Astrocyte (in vitro differentiated cells and primary cell): ENCODE data around the gene EPHA6. TPM values are rescaled to one million over a fixed set of nuclear protein-coding genes. Genes with fewer than 3 reads are reported as not detected.

Source experiments
- DNase-seq: peaks from one replicate; pipeline ENCODE4 v3.0.0-alpha.2; 2010; ENCODE audit warnings: low read depth
- FAIRE-seq: peaks from 2 replicates; lab custom pipeline; 2011; peaks lifted over from hg19 to GRCh38; lab: Jason Lieb, UNC
- H2AFZ ChIP-seq: 2 replicates; pipeline ENCODE4 v1.6.0; 2012; ENCODE audit warnings: low read depth, low read length, inconsistent platforms
- H3K27ac ChIP-seq: 2 replicates; pipeline ENCODE4 v1.5.1; 2011; ENCODE audit warnings: low read depth, low read length, inconsistent platforms
- H3K27me3 ChIP-seq: 2 replicates; pipeline ENCODE4 v1.6.0; 2011; ENCODE audit warnings: low read length, inconsistent platforms; ENCODE audit not compliant: insufficient read depth
- H3K36me3 ChIP-seq: 2 replicates; pipeline ENCODE4 v1.5.1; 2011; ENCODE audit warnings: low read length, inconsistent platforms; ENCODE audit not compliant: insufficient read depth
- H3K4me1 ChIP-seq: 2 replicates; pipeline ENCODE4 v1.5.1; 2011; ENCODE audit warnings: low read length, inconsistent platforms; ENCODE audit not compliant: insufficient read depth
- H3K4me2 ChIP-seq: 2 replicates; pipeline ENCODE4 v1.6.0; 2012; ENCODE audit warnings: low read length, inconsistent platforms
- H3K4me3 ChIP-seq: 2 replicates; pipeline ENCODE4 v1.5.1; 2011; ENCODE audit warnings: low read depth, mild to moderate bottlenecking, low read length, inconsistent platforms; ENCODE audit not compliant: insufficient read depth
- H3K79me2 ChIP-seq: 2 replicates; pipeline ENCODE4 v1.6.0; 2012; ENCODE audit warnings: mild to moderate bottlenecking, low read length, inconsistent platforms; ENCODE audit not compliant: insufficient read depth
- H3K9ac ChIP-seq: 2 replicates; pipeline ENCODE4 v1.6.0; 2012; ENCODE audit warnings: mild to moderate bottlenecking, low read length, inconsistent platforms
- H3K9me3 ChIP-seq: 2 replicates; pipeline ENCODE4 v1.5.1; 2012; ENCODE audit warnings: low read depth, mild to moderate bottlenecking, low read length, inconsistent platforms; ENCODE audit not compliant: insufficient read depth
- H4K20me1 ChIP-seq: 2 replicates; pipeline ENCODE4 v1.6.0; 2012; ENCODE audit warnings: low read length, inconsistent platforms; ENCODE audit not compliant: insufficient read depth
- H3K27ac Mint-ChIP-seq: one replicate; pipeline ENCODE4 v1.8.0; 2021; ENCODE audit warnings: mild to moderate bottlenecking, mixed read lengths; ENCODE audit not compliant: unreplicated experiment
- H3K27me3 Mint-ChIP-seq: one replicate; pipeline ENCODE4 v1.8.0; 2021; ENCODE audit warnings: low read depth, mixed read lengths; ENCODE audit not compliant: unreplicated experiment
- H3K36me3 Mint-ChIP-seq: one replicate; pipeline ENCODE4 v1.8.0; 2021; ENCODE audit warnings: low read depth, mixed read lengths; ENCODE audit not compliant: unreplicated experiment
- H3K4me1 Mint-ChIP-seq: one replicate; pipeline ENCODE4 v1.8.0; 2021; ENCODE audit warnings: low read depth, mixed read lengths; ENCODE audit not compliant: unreplicated experiment
- H3K4me3 Mint-ChIP-seq: one replicate; pipeline ENCODE4 v1.8.0; 2021; ENCODE audit warnings: mild to moderate bottlenecking, moderate library complexity, mixed read lengths; ENCODE audit not compliant: unreplicated experiment
- H3K9me3 Mint-ChIP-seq: one replicate; pipeline ENCODE4 v1.8.0; 2021; ENCODE audit warnings: mild to moderate bottlenecking, mixed read lengths; ENCODE audit not compliant: unreplicated experiment
- EZH2 ChIP-seq: IDR thresholded peaks from 2 replicates; pipeline ENCODE4 v1.6.1; 2012; ENCODE audit warnings: mild to moderate bottlenecking, low read length, inconsistent platforms; ENCODE audit not compliant: insufficient read depth
- total RNA-seq: library from RNA; stranded (reverse); gene quantifications from 2 replicates; pipeline ENCODE4 v1.2.1, GENCODE V29; 2021
- TF ChIP-seq, protein P1 (sequence below): IDR thresholded peaks from 2 replicates; pipeline ENCODE4 v1.5.1; 2011; ENCODE audit warnings: low read depth, mild to moderate bottlenecking, inconsistent platforms, low read length, moderate library complexity; ENCODE audit not compliant: insufficient read depth

The EPHA6 gene
- total RNA-seq, 1 donor from 2014 or later: 1.7 TPM

GRCh38 chr3:97692389-97692788 is 878.0 kb downstream of the EPHA6 start:
- Histone ChIP-seq H3K36me3 (no peaks in the 10 kb centered on the region), H3K4me2 (no peak overlapping the region), H3K4me3 (no peak overlapping the region), H3K4me1 (no peaks in the 10 kb centered on the region), H3K9me3 (no peaks in the 10 kb centered on the region), H3K9ac (no peak overlapping the region), H3K79me2 (no peaks in the 10 kb centered on the region), H3K27ac (no peak overlapping the region), H3K27me3 (no peaks in the 10 kb centered on the region), H4K20me1 (no peaks in the 10 kb centered on the region), H2AFZ (no peak overlapping the region)
- FAIRE-seq (no peak), DNase-seq (no peak)
- Mint-ChIP-seq H3K4me1 (no peaks in the 10 kb centered on the region), H3K27ac (no peak overlapping the region), H3K27me3 (no peaks in the 10 kb centered on the region), H3K36me3 (no peaks in the 10 kb centered on the region), H3K4me3 (no peak overlapping the region), H3K9me3 (no peaks in the 10 kb centered on the region)
- TF ChIP-seq, protein P1, sequence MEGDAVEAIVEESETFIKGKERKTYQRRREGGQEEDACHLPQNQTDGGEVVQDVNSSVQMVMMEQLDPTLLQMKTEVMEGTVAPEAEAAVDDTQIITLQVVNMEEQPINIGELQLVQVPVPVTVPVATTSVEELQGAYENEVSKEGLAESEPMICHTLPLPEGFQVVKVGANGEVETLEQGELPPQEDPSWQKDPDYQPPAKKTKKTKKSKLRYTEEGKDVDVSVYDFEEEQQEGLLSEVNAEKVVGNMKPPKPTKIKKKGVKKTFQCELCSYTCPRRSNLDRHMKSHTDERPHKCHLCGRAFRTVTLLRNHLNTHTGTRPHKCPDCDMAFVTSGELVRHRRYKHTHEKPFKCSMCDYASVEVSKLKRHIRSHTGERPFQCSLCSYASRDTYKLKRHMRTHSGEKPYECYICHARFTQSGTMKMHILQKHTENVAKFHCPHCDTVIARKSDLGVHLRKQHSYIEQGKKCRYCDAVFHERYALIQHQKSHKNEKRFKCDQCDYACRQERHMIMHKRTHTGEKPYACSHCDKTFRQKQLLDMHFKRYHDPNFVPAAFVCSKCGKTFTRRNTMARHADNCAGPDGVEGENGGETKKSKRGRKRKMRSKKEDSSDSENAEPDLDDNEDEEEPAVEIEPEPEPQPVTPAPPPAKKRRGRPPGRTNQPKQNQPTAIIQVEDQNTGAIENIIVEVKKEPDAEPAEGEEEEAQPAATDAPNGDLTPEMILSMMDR: no peak
- TF ChIP-seq EZH2: no peak

DNA sequence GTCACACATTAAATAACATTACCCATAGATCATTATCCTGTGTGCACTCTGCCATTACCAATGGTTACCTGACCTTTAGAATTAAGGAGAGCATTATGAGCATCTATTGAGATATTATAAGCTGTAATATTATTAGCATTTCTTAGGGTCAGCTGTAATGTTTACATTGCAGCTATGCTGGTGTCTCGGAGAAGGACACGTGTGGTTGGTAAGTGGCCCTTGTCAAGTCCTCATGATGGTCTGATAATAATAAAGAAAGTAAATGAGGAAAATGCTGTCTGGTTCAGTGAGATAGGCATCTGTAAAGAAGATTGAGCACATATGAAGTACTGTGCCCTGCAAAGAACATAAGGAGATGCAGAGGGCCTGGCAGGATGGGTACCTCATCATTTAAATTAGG is 878.4 kb downstream of the EPHA6 start:
- Histone ChIP-seq H3K4me2 (no peak overlapping the region), H2AFZ (no peak overlapping the region), H3K4me3 (no peak overlapping the region), H4K20me1 (no peaks in the 10 kb centered on the region), H3K27ac (no peak overlapping the region), H3K36me3 (no peaks in the 10 kb centered on the region), H3K27me3 (no peaks in the 10 kb centered on the region), H3K79me2 (no peaks in the 10 kb centered on the region), H3K4me1 (no peaks in the 10 kb centered on the region), H3K9me3 (no peaks in the 10 kb centered on the region), H3K9ac (no peak overlapping the region)
- H3K27ac Mint-ChIP-seq: no peak overlapping the region
- H3K4me1 Mint-ChIP-seq: no peaks in the 10 kb centered on the region
- DNase-seq (no peak), FAIRE-seq (no peak)
- no peaks in the 10 kb centered on the region for H3K9me3 Mint-ChIP-seq
- H3K36me3 Mint-ChIP-seq: no peaks in the 10 kb centered on the region
- TF ChIP-seq, protein P1: no peak
- no peak for TF ChIP-seq EZH2
- H3K27me3 Mint-ChIP-seq: no peaks in the 10 kb centered on the region
- no peak overlapping the region for H3K4me3 Mint-ChIP-seq

GRCh38 chr3:97694876-97695275 is 880.5 kb downstream of the EPHA6 start:
- Mint-ChIP-seq H3K9me3 (no peaks in the 10 kb centered on the region), H3K36me3 (no peaks in the 10 kb centered on the region), H3K4me1 (no peaks in the 10 kb centered on the region), H3K4me3 (no peak overlapping the region), H3K27me3 (no peaks in the 10 kb centered on the region), H3K27ac (no peak overlapping the region)
- Histone ChIP-seq H3K4me3 (no peak overlapping the region), H3K27ac (no peak overlapping the region), H3K79me2 (no peaks in the 10 kb centered on the region), H3K9me3 (no peaks in the 10 kb centered on the region), H3K9ac (no peak overlapping the region), H3K27me3 (no peaks in the 10 kb centered on the region), H3K4me2 (no peak overlapping the region), H4K20me1 (no peaks in the 10 kb centered on the region), H2AFZ (no peak overlapping the region), H3K36me3 (no peaks in the 10 kb centered on the region), H3K4me1 (no peaks in the 10 kb centered on the region)
- no peak for DNase-seq
- no peak for TF ChIP-seq EZH2
- TF ChIP-seq, protein P1: no peak
- no peak for FAIRE-seq
